ENCODE results near the gene C1orf174. TPM values are rescaled to one million over a fixed set of nuclear protein-coding genes. Genes with fewer than 3 reads are reported as not detected.

C1orf174 gene
- total RNA-seq, 3 donors from 2014 or later: 17.6 to 24.9 (median 18.1) TPM

- Histone ChIP-seq H3K36me3 (no peaks in the 10 kb centered on the region), H3K4me1 (no peaks in the 10 kb centered on the region), H3K27me3 (no peaks in the 10 kb centered on the region), H3K27ac (no peak overlapping the region), H3K4me3 (no peak overlapping the region), H3K9me3 (peaks cover 9 to 10% of the 10 kb centered on the region in 2 donors)
- TF ChIP-seq POLR2A (IDR thresholded peaks at IDR 0.05) (no peak), POLR2AphosphoS5 (IDR thresholded peaks at IDR 0.05) (no peak), CTCF (IDR thresholded peaks at IDR 0.05) (no peak)
- DNase-seq (ENCODE audit: low spot score in 2 of 2): no peak
- intact Hi-C loops (cut with DNase I; ENCODE audit: low total_unique reads): no loop called here
Observed at GRCh38 chr1:3893190-3893589, 6.9 kb downstream of the C1orf174 start.

- DNase-seq (ENCODE audit: low spot score in 2 of 2): peak in 1 of 2 donors; percentile 63
Observed at GRCh38 chr1:3892748-3893147, 7.3 kb downstream of the C1orf174 start.

GRCh38 chr1:3891329-3891865, 8.7 kb downstream of the C1orf174 start:
- TF ChIP-seq POLR2AphosphoS5 (IDR thresholded peaks at IDR 0.05) (no peak), POLR2A (IDR thresholded peaks at IDR 0.05) (no peak), CTCF (IDR thresholded peaks at IDR 0.05) (no peak)
- no peaks in the 10 kb centered on the region for H3K27me3 ChIP-seq
- H3K4me3 ChIP-seq: no peak overlapping the region
- no peaks in the 10 kb centered on the region for H3K4me1 ChIP-seq
- H3K36me3 ChIP-seq: no peaks in the 10 kb centered on the region
- DNase-seq (ENCODE audit: low spot score in 2 of 2): peak in 1 of 2 donors; percentile 35
- intact Hi-C loops (cut with DNase I; ENCODE audit: low total_unique reads): no loop called here
- no peaks in the 10 kb centered on the region for H3K9me3 ChIP-seq
- peak overlapping the region; percentile 5 to 65 for H3K27ac ChIP-seq

More at GRCh38 chr1:3892748-3893147, 7.3 kb downstream of the C1orf174 start:
- H3K9me3 ChIP-seq: peaks cover 5 to 6% of the 10 kb centered on the region in 2 donors
- intact Hi-C loops (cut with DNase I; ENCODE audit: low total_unique reads): no loop called here
- H3K4me3 ChIP-seq: no peak overlapping the region
- H3K27ac ChIP-seq: no peak overlapping the region
- H3K36me3 ChIP-seq: no peaks in the 10 kb centered on the region
- TF ChIP-seq POLR2A (IDR thresholded peaks at IDR 0.05): no peak
- TF ChIP-seq CTCF (IDR thresholded peaks at IDR 0.05): no peak
- TF ChIP-seq POLR2AphosphoS5 (IDR thresholded peaks at IDR 0.05): no peak
- H3K4me1 ChIP-seq: no peaks in the 10 kb centered on the region
- H3K27me3 ChIP-seq: no peaks in the 10 kb centered on the region

- intact Hi-C loops (cut with DNase I; ENCODE audit: low total_unique reads): no loop called here
- Histone ChIP-seq H3K9me3 (no peaks in the 10 kb centered on the region), H3K36me3 (no peaks in the 10 kb centered on the region), H3K4me1 (no peaks in the 10 kb centered on the region), H3K27ac (peak overlapping the region in 1 of 2 donors; percentile 65), H3K4me3 (no peak overlapping the region), H3K27me3 (no peaks in the 10 kb centered on the region)
- TF ChIP-seq CTCF (IDR thresholded peaks at IDR 0.05): peak in 1 of 3 donors; percentile 35
- TF ChIP-seq POLR2AphosphoS5 (IDR thresholded peaks at IDR 0.05): no peak
- DNase-seq (ENCODE audit: low spot score in 2 of 2): no peak
Observed at GRCh38 chr1:3890389-3891328, 9.4 kb downstream of the C1orf174 start.

- DNase-seq (ENCODE audit: low spot score in 2 of 2): no peak
- no peak for TF ChIP-seq CTCF (IDR thresholded peaks at IDR 0.05)
- no peak for TF ChIP-seq POLR2AphosphoS5 (IDR thresholded peaks at IDR 0.05)
- TF ChIP-seq POLR2A (IDR thresholded peaks at IDR 0.05): no peak
- intact Hi-C loops (cut with DNase I; ENCODE audit: low total_unique reads): no loop called here
- H3K27ac ChIP-seq: no peak overlapping the region
- H3K9me3 ChIP-seq: no peaks in the 10 kb centered on the region
- H3K4me3 ChIP-seq: no peak overlapping the region
- H3K36me3 ChIP-seq: no peaks in the 10 kb centered on the region
- no peaks in the 10 kb centered on the region for H3K4me1 ChIP-seq
- no peaks in the 10 kb centered on the region for H3K27me3 ChIP-seq
Observed at GRCh38 chr1:3889936-3890335, 10.1 kb downstream of the C1orf174 start.
